Endothelial cell of umbilical vein (primary cell): ENCODE measurements around the gene BPGM.

Experiments used
- EZH2 ChIP-seq: IDR thresholded peaks from 2 replicates; pipeline ENCODE4 v1.6.1; 2012; ENCODE audit warnings: borderline replicate concordance, low read depth, mild to moderate bottlenecking, moderate library complexity, low read length, inconsistent platforms; ENCODE audit not compliant: severe bottlenecking
- FOS ChIP-seq: IDR thresholded peaks from 2 replicates; pipeline ENCODE4 v1.6.1; 2011; ENCODE audit warnings: mild to moderate bottlenecking, low read length, moderate library complexity, borderline replicate concordance; ENCODE audit not compliant: insufficient read depth
- GATA2 ChIP-seq: IDR thresholded peaks from 2 replicates; pipeline ENCODE4 v1.7.0; 2011; ENCODE audit warnings: low read depth, mild to moderate bottlenecking, moderate library complexity, mixed read lengths, low read length; ENCODE audit not compliant: insufficient read length, insufficient read depth
- JUN ChIP-seq: IDR thresholded peaks from 2 replicates; pipeline ENCODE4 v1.6.1; 2011; ENCODE audit warnings: borderline replicate concordance, low read depth; ENCODE audit not compliant: insufficient read length, insufficient read depth
- MAX ChIP-seq: IDR thresholded peaks from 2 replicates; pipeline ENCODE4 v1.6.1; 2011; ENCODE audit not compliant: insufficient read depth, insufficient read length
- MYC ChIP-seq: IDR thresholded peaks from one replicate; pipeline ENCODE4 v1.6.1; 2011; ENCODE audit warnings: mild to moderate bottlenecking, low read depth, low read length
- POLR2A ChIP-seq: IDR thresholded peaks from 2 replicates; pipeline ENCODE4 v1.6.1; 2012; ENCODE audit warnings: low read depth, mild to moderate bottlenecking, control low read depth, low read length
- POLR2AphosphoS5 ChIP-seq: IDR thresholded peaks from 2 replicates; pipeline ENCODE4 v1.6.1; 2012; ENCODE audit warnings: low read depth, mild to moderate bottlenecking, control low read depth, low read length, moderate library complexity; ENCODE audit not compliant: insufficient read depth
- TF ChIP-seq, protein P1 (sequence below), 2 donors: IDR thresholded peaks; 1 replicate in 1 of 2; 2 replicates in 1 of 2; pipeline ENCODE4 v1.5.1; 2011; ENCODE audit warnings: low read length in 2 of 2, mild to moderate bottlenecking in 2 of 2, moderate library complexity in 2 of 2, control low read depth in 1 of 2, inconsistent platforms in 1 of 2, low read depth in 1 of 2; ENCODE audit not compliant: insufficient read depth in 1 of 2; ENCODE audit errors: extremely low read depth in 1 of 2

DNA sequence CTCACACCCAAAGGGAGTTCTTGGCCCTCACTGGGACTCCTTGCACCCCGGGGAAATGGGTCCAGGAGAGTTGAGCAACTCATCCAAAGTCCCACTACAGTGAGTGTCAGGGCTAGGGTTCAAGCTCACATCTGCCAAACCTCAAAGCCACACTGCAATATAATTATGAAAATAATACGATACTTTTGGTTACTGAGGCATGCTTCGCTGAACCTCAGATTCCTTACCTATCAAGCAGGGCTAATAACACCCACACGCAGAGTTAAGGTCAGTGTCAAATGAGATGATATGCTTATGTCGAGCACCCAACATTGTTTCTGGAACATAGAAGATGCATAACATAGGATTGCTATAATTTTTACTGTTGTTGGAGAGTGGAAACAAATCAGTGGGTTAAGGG, 58.2 kb downstream of the BPGM start:
- TF ChIP-seq, protein P1, sequence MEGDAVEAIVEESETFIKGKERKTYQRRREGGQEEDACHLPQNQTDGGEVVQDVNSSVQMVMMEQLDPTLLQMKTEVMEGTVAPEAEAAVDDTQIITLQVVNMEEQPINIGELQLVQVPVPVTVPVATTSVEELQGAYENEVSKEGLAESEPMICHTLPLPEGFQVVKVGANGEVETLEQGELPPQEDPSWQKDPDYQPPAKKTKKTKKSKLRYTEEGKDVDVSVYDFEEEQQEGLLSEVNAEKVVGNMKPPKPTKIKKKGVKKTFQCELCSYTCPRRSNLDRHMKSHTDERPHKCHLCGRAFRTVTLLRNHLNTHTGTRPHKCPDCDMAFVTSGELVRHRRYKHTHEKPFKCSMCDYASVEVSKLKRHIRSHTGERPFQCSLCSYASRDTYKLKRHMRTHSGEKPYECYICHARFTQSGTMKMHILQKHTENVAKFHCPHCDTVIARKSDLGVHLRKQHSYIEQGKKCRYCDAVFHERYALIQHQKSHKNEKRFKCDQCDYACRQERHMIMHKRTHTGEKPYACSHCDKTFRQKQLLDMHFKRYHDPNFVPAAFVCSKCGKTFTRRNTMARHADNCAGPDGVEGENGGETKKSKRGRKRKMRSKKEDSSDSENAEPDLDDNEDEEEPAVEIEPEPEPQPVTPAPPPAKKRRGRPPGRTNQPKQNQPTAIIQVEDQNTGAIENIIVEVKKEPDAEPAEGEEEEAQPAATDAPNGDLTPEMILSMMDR (IDR thresholded peaks at IDR 0.05; ENCODE audit: extremely low read depth in 1 of 2, insufficient read depth in 1 of 2, low read depth in 1 of 2, low read length in 2 of 2) = no peak
- TF ChIP-seq POLR2A (no peak), POLR2AphosphoS5 (no peak), EZH2 (no peak), MAX (no peak), JUN (no peak), GATA2 (no peak), FOS (no peak), MYC (no peak)
